Endothelial cell of umbilical vein (primary cell): Measurements from ENCODE around the gene GSTK1. TPM values are rescaled to one million over a fixed set of nuclear protein-coding genes. Genes with fewer than 3 reads are reported as not detected.

Experiments
- BruUV-seq: library from RNA; stranded (reverse); fragments of 400-500 nt; replicated peaks from 2 replicates; lab custom pipeline; 2021; lab: Mats Ljungman, UMichigan
- CTCF ChIA-PET: fragments of 300-600, 350-600 bp; sonication (Branson Sonifier 250); formaldehyde crosslinking; loops from one replicate; lab custom pipeline; 2021; ENCODE audit warnings: antibody characterized with exemption, inconsistent platforms; lab: Charles Lee
- POLR2A ChIA-PET: fragments of 300-600, 350-600 bp; sonication (Branson Sonifier 250); formaldehyde crosslinking; loops from one replicate; lab custom pipeline; 2021; ENCODE audit warnings: antibody characterized with exemption, inconsistent platforms; lab: Charles Lee
- DNase-seq: peaks from one replicate; pipeline ENCODE4 v3.0.0-alpha.2; 2011; ENCODE audit warnings: low read depth, low spot score
- FAIRE-seq: peaks from 2 replicates; lab custom pipeline; 2011; peaks lifted over from hg19 to GRCh38; lab: Jason Lieb, UNC
- H2AFZ ChIP-seq: 2 replicates; pipeline ENCODE4 v1.6.0; 2012; ENCODE audit warnings: low read depth, low read length, control low read depth, inconsistent platforms
- H3K27ac ChIP-seq: 2 replicates; pipeline ENCODE4 v1.5.1; 2011; ENCODE audit warnings: low read depth, mild to moderate bottlenecking, control low read depth, low read length, moderate library complexity; ENCODE audit not compliant: insufficient read depth
- H3K27me3 ChIP-seq, 2 experiments: 2 replicates each; pipeline versions ENCODE4 v1.6.0 to v1.6.1; 2011; ENCODE audit warnings: low read length in 2 of 2, mixed read lengths in 1 of 2; ENCODE audit not compliant: control insufficient read depth in 2 of 2, insufficient read depth in 2 of 2
- H3K36me3 ChIP-seq, 2 experiments: 2 replicates in 1 of 2; 3 replicates in 1 of 2; pipeline ENCODE4 v1.5.1; 2011; ENCODE audit warnings: low read length in 2 of 2, mild to moderate bottlenecking in 1 of 2, moderate library complexity in 1 of 2; ENCODE audit not compliant: control insufficient read depth in 2 of 2, insufficient read depth in 2 of 2; ENCODE audit errors: extremely low read depth in 1 of 2
- H3K4me1 ChIP-seq: 3 replicates; pipeline ENCODE4 v1.5.1; 2011; ENCODE audit warnings: mild to moderate bottlenecking, low read length; ENCODE audit not compliant: control insufficient read depth, insufficient read depth; ENCODE audit errors: extremely low read depth
- H3K4me2 ChIP-seq: 2 replicates; pipeline ENCODE4 v1.6.1; 2011; ENCODE audit warnings: low read length, control low read depth, mixed read lengths; ENCODE audit not compliant: insufficient read depth
- H3K4me3 ChIP-seq, 3 experiments: fragments of 200-600 bp in 1 of 3; sonication (generic), shearing (Covaris generic) in 1 of 3; replicated peaks in 1 of 3; 2 replicates each; pipeline ENCODE4 v1.5.1; 2011 to 2016; ENCODE audit warnings: control low read depth in 3 of 3, low read length in 3 of 3, mild to moderate bottlenecking in 2 of 3, inconsistent platforms in 1 of 3, low read depth in 1 of 3, moderate library complexity in 1 of 3; ENCODE audit not compliant: insufficient read depth in 1 of 3
- H3K79me2 ChIP-seq: 2 replicates; pipeline ENCODE4 v1.6.0; 2012; ENCODE audit warnings: low read length, inconsistent platforms; ENCODE audit not compliant: control insufficient read depth, insufficient read depth
- H3K9ac ChIP-seq: replicated peaks from 2 replicates; pipeline ENCODE3; 2011; ENCODE audit warnings: low read length, control low read depth; ENCODE audit not compliant: insufficient read depth; ENCODE audit errors: extremely low read depth
- H3K9me1 ChIP-seq: replicated peaks from 3 replicates; pipeline ENCODE4 v1.6.0; 2011; ENCODE audit warnings: mild to moderate bottlenecking, low read length; ENCODE audit not compliant: control insufficient read depth, insufficient read depth; ENCODE audit errors: extremely low read depth
- H3K9me3 ChIP-seq: replicated peaks from 2 replicates; pipeline ENCODE4 v1.5.1; 2012; ENCODE audit warnings: low read length, inconsistent platforms; ENCODE audit not compliant: control insufficient read depth, insufficient read depth
- H4K20me1 ChIP-seq: replicated peaks from 2 replicates; pipeline ENCODE3; 2011; ENCODE audit warnings: mild to moderate bottlenecking, low read length; ENCODE audit not compliant: control insufficient read depth, insufficient read depth; ENCODE audit errors: extremely low read depth
- CTCF ChIP-seq, 2 donors: IDR thresholded peaks; 1 replicate in 1 of 2; 2 replicates in 1 of 2; pipeline ENCODE4 v1.5.1; 2011; ENCODE audit warnings: low read length in 2 of 2, mild to moderate bottlenecking in 2 of 2, moderate library complexity in 2 of 2, control low read depth in 1 of 2, inconsistent platforms in 1 of 2, low read depth in 1 of 2; ENCODE audit not compliant: insufficient read depth in 1 of 2; ENCODE audit errors: extremely low read depth in 1 of 2
- EZH2 ChIP-seq: IDR thresholded peaks from 2 replicates; pipeline ENCODE4 v1.6.1; 2012; ENCODE audit warnings: borderline replicate concordance, low read depth, mild to moderate bottlenecking, moderate library complexity, low read length, inconsistent platforms; ENCODE audit not compliant: severe bottlenecking
- FOS ChIP-seq: IDR thresholded peaks from 2 replicates; pipeline ENCODE4 v1.6.1; 2011; ENCODE audit warnings: mild to moderate bottlenecking, low read length, moderate library complexity, borderline replicate concordance; ENCODE audit not compliant: insufficient read depth
- GATA2 ChIP-seq: IDR thresholded peaks from 2 replicates; pipeline ENCODE4 v1.7.0; 2011; ENCODE audit warnings: low read depth, mild to moderate bottlenecking, moderate library complexity, mixed read lengths, low read length; ENCODE audit not compliant: insufficient read length, insufficient read depth
- JUN ChIP-seq: IDR thresholded peaks from 2 replicates; pipeline ENCODE4 v1.6.1; 2011; ENCODE audit warnings: borderline replicate concordance, low read depth; ENCODE audit not compliant: insufficient read length, insufficient read depth
- MAX ChIP-seq: IDR thresholded peaks from 2 replicates; pipeline ENCODE4 v1.6.1; 2011; ENCODE audit not compliant: insufficient read depth, insufficient read length
- MYC ChIP-seq: IDR thresholded peaks from one replicate; pipeline ENCODE4 v1.6.1; 2011; ENCODE audit warnings: mild to moderate bottlenecking, low read depth, low read length
- POLR2A ChIP-seq: IDR thresholded peaks from 2 replicates; pipeline ENCODE4 v1.6.1; 2012; ENCODE audit warnings: low read depth, mild to moderate bottlenecking, control low read depth, low read length
- POLR2AphosphoS5 ChIP-seq: IDR thresholded peaks from 2 replicates; pipeline ENCODE4 v1.6.1; 2012; ENCODE audit warnings: low read depth, mild to moderate bottlenecking, control low read depth, low read length, moderate library complexity; ENCODE audit not compliant: insufficient read depth
- dilution Hi-C: fragments of 300-500 bp; cut with MboI; formaldehyde crosslinking; loops from one replicate; pipeline ENCODE4 v1.15.0; 2019; ENCODE audit warnings: low sequenced_read_pairs; ENCODE audit not compliant: extremely low pct_ligation_motif_present
- intact Hi-C: fragments of 100-400 bp; cut with micrococcal nuclease; formaldehyde crosslinking; loops from one replicate; pipeline ENCODE4 v1.10.0; 2022
- polyA plus RNA-seq, 4 experiments: library from polyadenylated mRNA; depleted of rRNA in 3 of 4; stranded (reverse) in 3 of 4; unstranded in 1 of 4; fragments of >200 nt; gene quantifications; 2 replicates each; pipeline versions ENCODE4 v1.2.1 to v1.2.3, GENCODE V29; 2011 to 2012; ENCODE audit warnings: missing spikeins in 1 of 4
- total RNA-seq: library from RNA; stranded (reverse); gene quantifications from 2 replicates; pipeline ENCODE4 v1.2.3, GENCODE V29; 2021

GSTK1 gene
- total and polyA plus RNA-seq, 2 donors (not counting 3 experiments of a cell fraction or from before 2014, with no cell fraction given), result 119 to 132 TPM

GRCh38 chr7:143221737-143222136 lies 41.5 kb upstream of the GSTK1 start, which contains the start of gene TAS2R40:
Gene TAS2R40, plus strand, starts transcription at chr7:143222037. Its CDS starts 42 bp downstream, at chr7:143222079.
- ChIA-PET POLR2A (no interaction called here), CTCF (interaction anchor here (2.8 to 10.8 kb wide), 2 partner anchors 18 to 211 kb away, joined by 7 to 967 read pairs; no protein-coding TSS in a partner anchor)
- Histone ChIP-seq H3K27ac (no peak within 1 kb of the TSS), H4K20me1 (no peaks in the 10 kb centered on the region), H3K27me3 (peaks cover 24 to 34% of the 10 kb centered on the region in 2 experiments), H3K4me1 (no peaks in the 10 kb centered on the region), H3K9ac (no peak within 1 kb of the TSS), H3K36me3 (no peaks in the 10 kb centered on the region), H3K4me3 (no peak within 1 kb of the TSS), H3K4me2 (no peak within 1 kb of the TSS), H3K79me2 (no peaks in the 10 kb centered on the region), H3K9me1 (no peaks in the 10 kb centered on the region), H2AFZ (no peak within 1 kb of the TSS), H3K9me3 (no peaks in the 10 kb centered on the region)
- DNase-seq (no peak), FAIRE-seq (no peak)
- BruUV-seq, result no TSS peak
- intact Hi-C loops (no loop called here), dilution Hi-C loops (loop anchor here (25.0 kb wide), 1 partner anchor 209 kb away; no protein-coding TSS in a partner anchor)
- TF ChIP-seq MYC (no peak), EZH2 (no peak), GATA2 (no peak), JUN (no peak), POLR2AphosphoS5 (no peak), MAX (no peak), FOS (no peak), POLR2A (no peak)

DNA sequence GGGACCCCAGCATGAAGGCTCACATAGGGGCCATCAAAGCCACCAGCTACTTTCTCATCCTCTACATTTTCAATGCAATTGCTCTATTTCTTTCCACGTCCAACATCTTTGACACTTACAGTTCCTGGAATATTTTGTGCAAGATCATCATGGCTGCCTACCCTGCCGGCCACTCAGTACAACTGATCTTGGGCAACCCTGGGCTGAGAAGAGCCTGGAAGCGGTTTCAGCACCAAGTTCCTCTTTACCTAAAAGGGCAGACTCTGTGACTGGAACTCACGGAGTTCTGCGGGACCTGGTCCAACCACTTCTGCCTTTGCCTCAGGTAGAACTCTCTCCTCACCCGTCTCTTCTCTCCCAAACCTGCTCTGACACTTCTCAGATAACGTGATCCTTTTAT lies 40.5 kb upstream of the GSTK1 start:
- no peak overlapping the region for H3K27ac ChIP-seq
- no peaks in the 10 kb centered on the region for H3K9me3 ChIP-seq
- intact Hi-C loops, result no loop called here
- no TSS peak for BruUV-seq
- H3K79me2 ChIP-seq, result no peaks in the 10 kb centered on the region
- no peak overlapping the region for H3K9ac ChIP-seq
- dilution Hi-C loops, result loop anchor here (25.0 kb wide), 1 partner anchor 210 kb away; no protein-coding TSS in a partner anchor
- CTCF ChIA-PET, result interaction anchor here (2.8 to 10.8 kb wide), 2 partner anchors 17 to 212 kb away, joined by 7 to 967 read pairs; no protein-coding TSS in a partner anchor
- no peaks in the 10 kb centered on the region for H3K9me1 ChIP-seq
- POLR2A ChIA-PET, result no interaction called here
- no peak overlapping the region for H3K4me2 ChIP-seq
- H2AFZ ChIP-seq, result no peak overlapping the region
- TF ChIP-seq GATA2 (no peak), MAX (no peak), JUN (no peak), EZH2 (no peak), POLR2A (no peak), CTCF (IDR thresholded peaks at IDR 0.05; ENCODE audit: extremely low read depth in 1 of 2, insufficient read depth in 1 of 2, low read depth in 1 of 2, low read length in 2 of 2) (no peak), FOS (no peak), POLR2AphosphoS5 (no peak), MYC (no peak)
- H3K4me1 ChIP-seq, result no peaks in the 10 kb centered on the region
- DNase-seq, result no peak
- no peaks in the 10 kb centered on the region for H3K36me3 ChIP-seq
- H4K20me1 ChIP-seq, result no peaks in the 10 kb centered on the region
- H3K27me3 ChIP-seq, result peaks cover 24 to 34% of the 10 kb centered on the region in 2 experiments
- FAIRE-seq, result no peak
- no peak overlapping the region for H3K4me3 ChIP-seq
